CD4-positive, alpha-beta T cell treated with Interleukin-4 for 4 hours (primary cell): ENCODE results near the gene PNKP.
"Not testable (repeated sequence)": the region's sequence is repeated elsewhere in the genome, so short reads cannot be mapped to it uniquely, and the experiment has no call there.

ENCODE experiments used
- DNase-seq: peaks from one replicate; pipeline ENCODE4 v3.0.0-alpha.2; 2020

PNKP gene

GRCh38 chr19:49840736-49841249, 26.6 kb downstream of the PNKP start:
- DNase-seq = no peak

GRCh38 chr19:49840321-49840720, 27.1 kb downstream of the PNKP start:
- no peak for DNase-seq

- no peak for DNase-seq
Observed at GRCh38 chr19:49839713-49840112, 27.7 kb downstream of the PNKP start.

- no peak for DNase-seq
Observed at GRCh38 chr19:49838885-49839588, 28.3 kb downstream of the PNKP start.

DNA sequence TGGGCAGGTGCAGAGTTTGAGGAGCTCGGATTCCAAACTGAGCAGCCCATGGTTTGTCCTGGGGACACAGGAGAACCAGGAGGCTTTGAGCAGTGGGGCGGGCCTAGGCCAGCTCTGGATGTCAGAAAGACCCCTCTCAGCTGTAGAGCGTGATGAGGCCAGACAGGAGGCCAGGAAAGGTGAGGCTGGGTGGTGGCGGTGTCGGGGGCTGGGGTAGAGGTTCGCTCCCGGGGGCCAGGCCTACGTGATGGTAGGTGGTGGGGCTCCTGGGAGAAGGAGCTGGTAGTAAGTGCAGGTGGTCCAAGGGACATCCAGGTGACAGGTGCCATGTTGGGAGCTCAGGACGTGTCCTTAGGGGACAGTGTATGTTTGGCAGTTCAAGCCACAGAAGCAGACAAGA, 30.0 kb downstream of the PNKP start:
- no peak for DNase-seq

GRCh38 chr19:49837009-49837310, 30.4 kb downstream of the PNKP start:
- DNase-seq = no peak

- DNase-seq = no peak
Observed at GRCh38 chr19:49836176-49837008, 31.0 kb downstream of the PNKP start.

DNA sequence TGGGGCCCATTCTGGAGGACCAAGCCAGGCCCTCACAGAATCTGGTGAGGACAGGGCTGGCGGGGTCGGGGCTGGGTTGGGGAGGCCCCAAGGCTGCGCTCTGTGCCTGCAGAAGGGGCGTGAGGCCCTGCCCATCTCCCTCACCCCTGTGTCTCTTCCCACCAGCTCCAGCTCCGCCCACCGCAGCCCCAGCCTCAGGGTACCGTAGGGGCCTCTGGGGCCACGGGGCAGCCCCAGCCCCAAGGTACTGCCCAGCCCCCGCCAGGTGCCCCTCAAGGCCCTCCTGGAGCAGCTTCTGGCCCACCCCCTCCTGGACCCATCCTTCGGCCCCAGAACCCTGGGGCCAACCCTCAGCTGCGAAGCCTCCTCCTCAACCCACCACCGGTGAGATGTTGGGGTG, 31.8 kb downstream of the PNKP start:
- no peak for DNase-seq

DNA sequence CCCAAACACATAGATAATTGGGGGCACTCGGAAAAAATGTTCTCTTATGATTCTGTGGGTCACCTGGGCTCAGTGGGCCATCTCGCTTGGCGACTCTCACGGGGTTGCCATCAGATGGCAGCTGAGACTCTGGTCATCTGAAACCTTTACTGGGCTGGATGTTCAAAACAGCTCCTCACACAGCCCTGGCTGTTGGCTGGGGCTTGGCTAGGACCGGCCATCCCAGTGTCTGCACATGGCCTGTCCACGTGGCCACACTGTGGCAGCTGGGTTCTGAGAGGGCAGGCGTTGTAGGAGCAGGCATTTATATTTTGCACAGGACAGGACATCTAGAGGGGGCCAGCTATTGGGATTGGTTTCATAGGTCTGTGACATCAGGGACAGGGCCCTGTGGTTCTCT, 33.8 kb downstream of the PNKP start:
- no peak for DNase-seq

DNA sequence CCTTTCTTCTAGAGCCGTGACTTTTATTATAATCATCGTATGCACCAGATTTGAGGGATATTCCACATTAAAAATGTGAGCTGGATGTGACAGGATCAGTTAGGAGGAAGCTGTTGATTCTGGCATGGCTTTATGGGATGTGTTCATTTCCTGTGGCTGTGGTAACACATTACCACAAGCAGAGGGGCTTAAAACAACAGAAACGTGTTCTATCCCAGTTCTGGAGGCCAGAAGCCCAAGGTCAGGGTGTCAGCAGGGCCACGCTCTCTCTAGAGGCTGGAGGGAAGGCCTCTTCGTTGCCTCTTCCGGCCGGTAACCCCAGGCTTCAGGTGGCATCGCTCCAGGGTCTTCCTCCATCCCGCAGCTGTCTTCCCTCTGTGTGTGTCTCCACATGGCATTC, 34.8 kb downstream of the PNKP start:
- DNase-seq = no peak

GRCh38 chr19:49831592-49831991, 35.8 kb downstream of the PNKP start:
- DNase-seq = no peak

DNA sequence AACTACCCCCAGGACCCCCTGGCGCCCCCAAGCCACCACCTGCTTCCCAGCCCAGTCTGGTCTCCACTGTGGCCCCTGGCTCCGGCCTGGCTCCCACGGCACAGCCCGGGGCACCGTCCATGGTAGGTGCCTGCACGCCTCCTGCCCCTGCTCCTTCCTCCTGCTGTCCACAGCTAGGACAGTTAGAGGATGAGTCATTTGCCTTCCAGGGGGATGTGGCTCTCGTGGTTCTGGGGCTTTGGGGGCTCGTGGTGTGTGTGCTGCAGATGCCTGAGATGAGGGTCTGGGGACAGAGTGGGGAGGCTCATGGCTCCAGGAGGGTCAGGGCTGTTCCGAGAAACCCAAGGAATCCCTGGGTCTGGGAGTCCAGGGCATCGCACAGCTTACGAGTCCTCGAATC, 36.6 kb downstream of the PNKP start:
- DNase-seq = no peak

DNA sequence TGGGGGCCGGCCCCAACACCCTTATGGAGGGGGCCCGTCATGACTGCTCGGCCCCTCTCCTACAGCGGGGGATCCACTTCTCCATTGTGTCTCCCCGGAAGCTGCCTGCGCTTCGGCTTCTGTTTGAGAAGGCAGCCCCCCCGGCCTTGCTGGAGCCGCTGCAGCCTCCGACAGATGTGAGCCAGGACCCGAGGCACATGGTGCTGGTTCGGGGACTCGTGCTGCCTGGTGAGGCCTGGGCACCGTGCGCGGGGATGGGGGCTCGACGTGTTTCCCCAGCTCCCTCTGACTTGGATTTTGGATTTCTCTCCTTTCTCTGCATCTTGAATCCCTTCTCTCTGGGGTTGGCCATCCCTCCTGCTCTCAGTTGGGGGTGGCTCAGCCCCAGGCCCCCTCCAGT, 37.7 kb downstream of the PNKP start:
- DNase-seq = no peak

- DNase-seq = no peak
Observed at GRCh38 chr19:49829200-49829599, 38.2 kb downstream of the PNKP start.

DNA sequence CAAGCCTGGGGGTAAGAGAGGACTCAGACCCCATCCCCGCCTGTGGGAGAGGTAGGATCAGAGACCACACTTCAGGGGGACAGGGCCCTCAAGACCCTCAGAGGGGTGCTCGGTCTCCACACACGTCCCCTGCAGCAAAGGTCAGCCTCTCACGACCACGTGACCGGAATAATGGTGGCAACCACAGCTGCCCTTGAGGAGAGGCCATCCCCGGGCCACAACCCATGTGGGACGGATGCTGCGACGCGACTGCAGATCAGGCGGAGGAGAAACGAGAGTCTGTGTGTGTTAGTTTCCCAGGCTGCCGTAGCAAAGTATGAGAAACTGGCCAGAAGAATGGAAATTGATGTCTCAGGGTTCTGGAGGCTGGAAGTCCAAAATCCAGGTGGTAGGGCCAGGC, 40.3 kb downstream of the PNKP start:
- DNase-seq = no peak

DNA sequence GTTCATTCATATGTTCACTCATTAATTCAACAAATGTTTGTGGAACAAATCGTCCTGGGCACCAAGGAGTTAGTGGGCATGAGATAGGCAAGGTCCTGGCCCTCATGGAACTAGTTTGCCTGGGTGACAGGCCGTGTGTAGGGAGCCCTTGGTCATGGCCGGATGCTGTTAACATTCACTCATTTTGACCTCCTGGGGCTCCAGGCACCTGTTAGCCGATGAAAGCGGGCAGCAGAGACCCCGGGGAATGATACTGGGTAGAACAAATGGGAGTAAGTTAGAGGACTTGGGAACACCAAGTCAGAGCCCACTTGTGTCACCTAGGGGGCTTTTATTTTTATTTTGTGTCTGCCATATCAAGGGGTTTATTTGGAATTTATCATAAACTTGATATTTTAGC, 42.7 kb downstream of the PNKP start:
- DNase-seq = no peak

DNA sequence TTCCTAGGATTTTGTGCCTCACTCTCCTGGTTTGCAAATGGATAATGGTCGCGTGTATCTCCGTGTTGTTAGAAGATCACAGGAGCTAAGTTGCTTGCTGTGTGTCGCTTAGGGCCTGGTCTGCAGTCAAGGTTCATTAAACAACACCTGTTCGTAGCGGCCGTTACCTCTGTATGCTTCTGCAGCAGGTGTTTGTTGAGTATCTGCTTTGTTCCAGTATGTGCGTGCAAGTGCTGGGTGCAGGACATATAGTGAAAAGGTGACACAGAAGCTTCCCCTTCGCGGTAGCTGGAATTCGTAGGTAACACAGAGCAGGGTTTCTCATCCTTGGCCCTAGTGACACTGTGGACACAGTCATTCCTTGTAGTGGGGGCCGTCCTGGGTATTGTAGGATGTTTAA, 43.9 kb downstream of the PNKP start:
- no peak for DNase-seq

DNA sequence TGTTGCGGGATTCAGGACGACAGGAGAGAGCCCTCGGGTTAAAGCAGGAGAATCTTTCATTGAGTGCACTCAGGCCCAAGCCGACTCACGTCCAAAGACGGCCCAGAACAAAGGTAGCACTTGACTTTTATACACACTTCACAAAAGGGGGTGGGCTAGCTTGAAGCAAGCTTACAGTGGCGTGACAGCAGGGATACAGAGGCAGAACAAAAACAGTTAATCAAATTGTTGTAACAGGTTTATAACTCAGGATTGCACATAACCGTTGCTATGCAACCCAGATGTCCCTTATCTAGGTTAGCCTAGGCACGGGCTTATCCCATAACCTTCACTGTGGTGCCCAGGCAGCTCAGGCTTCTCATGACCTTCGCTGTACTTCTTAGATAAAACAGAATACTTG, 47.3 kb downstream of the PNKP start:
- no peak for DNase-seq

DNA sequence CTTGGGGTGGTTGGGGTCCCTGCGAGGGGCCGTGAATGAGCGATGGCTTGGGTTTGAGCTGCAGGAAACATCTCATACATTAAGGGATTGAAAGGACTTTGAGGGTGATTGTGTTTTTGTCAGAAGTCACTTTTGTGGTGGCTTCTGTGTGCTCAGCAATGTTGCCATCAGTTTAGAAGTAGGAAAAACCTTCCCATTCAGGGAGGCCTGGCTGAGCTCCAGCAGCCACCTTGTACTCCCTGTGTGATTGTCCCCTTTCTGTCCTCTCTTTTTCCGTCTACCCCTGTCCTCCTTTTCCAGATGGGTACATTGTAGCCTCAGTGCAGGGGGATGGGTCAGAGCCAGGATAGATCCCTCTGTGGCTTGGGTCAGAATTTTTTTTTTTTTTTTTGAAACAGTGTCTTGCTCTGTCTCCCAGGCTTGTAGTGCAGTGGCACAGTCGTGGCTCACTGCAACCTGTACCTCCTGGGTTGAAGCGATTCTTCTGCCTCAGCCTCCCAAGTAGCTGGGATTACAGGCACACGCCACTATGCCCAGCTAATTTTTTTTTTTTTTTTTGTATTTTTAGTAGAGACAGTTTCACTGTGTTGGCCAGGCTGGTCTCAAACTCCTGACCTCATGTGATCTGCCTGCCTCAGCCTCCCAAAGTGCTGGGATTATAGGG, 47.8 kb downstream of the PNKP start:
- DNase-seq = not testable (repeated sequence)

GRCh38 chr19:49818649-49819370, 48.6 kb downstream of the PNKP start:
- no peak for DNase-seq

GRCh38 chr19:49817964-49818648, 49.3 kb downstream of the PNKP start, which contains the start of gene MED25:
Gene MED25, plus strand, starts transcription at chr19:49818289. Its CDS starts 53 bp downstream, at chr19:49818342.
- DNase-seq = peak; percentile 89

DNA sequence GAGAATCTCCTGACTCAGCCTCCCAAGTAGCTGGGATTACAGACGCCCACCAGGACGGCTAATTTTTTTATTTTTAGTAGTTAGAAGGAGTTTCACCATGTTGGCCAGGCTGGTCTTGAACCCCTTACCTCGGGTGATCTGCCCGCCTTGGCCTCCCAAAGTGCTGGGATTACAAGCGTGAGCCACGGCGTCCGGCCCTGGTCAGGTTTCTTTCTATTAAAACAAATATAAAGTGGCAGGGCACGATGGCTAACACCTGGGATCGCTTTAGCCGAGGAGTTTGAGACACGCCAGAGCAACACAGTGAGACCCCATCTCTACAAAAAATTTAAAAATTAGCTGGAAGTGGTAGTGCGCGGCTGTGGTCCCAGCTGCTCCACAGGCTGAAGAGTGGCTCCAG, 50.8 kb downstream of the PNKP start:
- no peak for DNase-seq

GRCh38 chr19:49814010-49814409, 53.4 kb downstream of the PNKP start:
- peak; percentile 9 for DNase-seq
